ENCODE measurements around the gene COG5.
"Not testable (repeated sequence)": the region's sequence is repeated elsewhere in the genome, so short reads cannot be mapped to it uniquely, and the experiment has no call there.

Gene COG5

DNA sequence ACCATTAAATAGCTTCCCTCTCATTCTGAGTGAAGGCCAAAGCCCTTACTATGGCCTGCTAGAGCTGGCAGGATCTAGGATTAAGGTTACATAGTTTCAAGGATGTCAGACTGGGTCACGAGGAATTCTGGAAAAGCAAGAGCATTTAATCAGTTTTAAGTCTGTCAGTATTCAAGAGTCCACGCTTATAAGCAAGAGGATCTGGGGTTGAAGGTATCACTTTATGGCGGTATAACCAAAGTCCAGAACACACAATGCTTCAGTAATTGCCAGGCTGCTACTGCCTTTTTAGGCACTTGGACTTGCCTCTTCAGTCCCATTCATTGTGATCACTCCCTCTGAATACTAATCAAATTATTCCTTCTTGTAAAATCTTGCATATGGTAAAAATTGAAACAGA, 293.9 kb downstream of the COG5 start:
- DNase-seq (ENCODE audit: low spot score), result no peak

DNA sequence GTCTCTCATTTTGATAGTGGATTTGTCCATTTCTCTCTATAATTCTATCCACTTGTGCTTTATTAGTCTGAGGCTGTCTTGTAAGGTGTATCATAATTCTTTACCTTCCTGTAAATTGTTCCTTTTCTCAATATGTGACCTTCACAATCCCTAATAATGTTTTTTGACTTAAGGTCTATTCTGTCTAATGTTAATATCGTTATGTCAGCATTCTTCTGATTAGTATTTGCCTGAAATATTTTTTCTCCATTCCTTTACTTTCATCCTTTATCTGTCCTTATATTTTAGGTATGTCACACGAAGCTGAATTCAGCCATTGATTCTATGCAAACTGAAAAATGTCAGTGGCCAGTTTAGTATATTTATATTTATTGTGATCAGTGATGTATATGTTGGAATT, 295.1 kb downstream of the COG5 start:
- DNase-seq (ENCODE audit: low spot score), result no peak

- DNase-seq (ENCODE audit: low spot score), result no peak
These were observed 296.6 kb downstream of the COG5 start for GRCh38 chr7:107267138-107267537.

- no peak for DNase-seq (ENCODE audit: low spot score)
These were observed 299.0 kb downstream of the COG5 start for GRCh38 chr7:107264723-107265122.

DNA sequence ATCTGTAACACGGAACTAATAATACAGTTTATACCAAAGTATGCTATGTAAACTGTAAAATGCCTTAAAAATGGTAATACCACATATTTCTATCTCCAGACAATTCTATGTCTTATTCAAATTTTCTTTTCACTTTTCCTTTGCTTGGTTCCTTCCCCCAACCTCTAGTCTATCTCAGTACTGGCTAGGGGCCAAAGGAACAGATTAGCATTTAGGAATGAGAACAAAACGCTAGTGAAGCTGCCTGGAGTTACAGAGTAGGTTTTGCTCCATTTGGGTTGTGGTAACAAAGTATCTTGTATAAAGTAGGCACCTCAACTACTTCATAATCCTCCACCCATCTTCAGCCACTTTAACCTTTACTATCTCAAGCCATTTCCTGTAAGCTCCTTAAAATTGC, 300.9 kb downstream of the COG5 start:
- no peak for DNase-seq (ENCODE audit: low spot score)

DNA sequence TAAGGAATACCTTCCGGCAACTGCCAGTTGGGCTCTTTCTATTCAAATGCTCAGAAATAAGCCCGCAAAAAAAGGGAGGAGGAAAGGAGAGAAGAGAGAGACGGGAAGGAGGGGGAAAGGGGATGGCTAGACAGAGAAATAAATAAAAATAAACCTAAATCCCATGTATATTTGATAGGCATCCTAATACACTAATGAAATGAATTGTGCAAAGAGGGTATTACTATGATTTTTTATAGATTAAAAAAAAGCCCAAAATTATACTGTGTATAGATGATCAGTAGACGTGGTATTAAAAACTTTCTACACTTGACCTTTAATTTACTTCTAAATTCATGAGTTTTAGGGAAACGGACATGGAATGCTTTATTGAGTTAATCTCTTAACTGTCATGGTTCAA, 305.0 kb downstream of the COG5 start:
- DNase-seq (ENCODE audit: low spot score), result no peak

GRCh38 chr7:107255602-107256001, 308.1 kb downstream of the COG5 start:
- no peak for DNase-seq (ENCODE audit: low spot score)

GRCh38 chr7:107254398-107254985, 309.2 kb downstream of the COG5 start:
- DNase-seq (ENCODE audit: low spot score), result no peak

DNA sequence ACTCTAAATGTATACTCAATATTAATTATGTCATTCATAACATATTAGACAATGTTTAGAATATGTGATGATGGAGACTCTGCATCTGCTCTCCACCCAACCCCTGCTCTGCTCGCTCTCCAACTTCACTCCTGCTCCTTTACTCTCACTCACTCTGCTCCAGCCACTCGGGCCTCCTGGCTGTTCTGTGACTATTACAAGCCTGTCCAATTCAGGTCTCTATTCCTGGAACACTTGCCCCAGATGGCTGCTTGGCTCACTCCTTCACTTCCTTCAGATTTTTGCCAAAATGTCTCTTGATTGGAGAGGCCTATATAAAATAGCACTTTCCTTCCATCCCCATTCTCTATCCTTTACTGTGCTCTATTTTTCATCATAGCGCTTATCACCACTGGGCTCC, 310.1 kb downstream of the COG5 start:
- no peak for DNase-seq (ENCODE audit: low spot score)

- no peak for DNase-seq (ENCODE audit: low spot score)
These were observed 311.8 kb downstream of the COG5 start for GRCh38 chr7:107251963-107252362.

DNA sequence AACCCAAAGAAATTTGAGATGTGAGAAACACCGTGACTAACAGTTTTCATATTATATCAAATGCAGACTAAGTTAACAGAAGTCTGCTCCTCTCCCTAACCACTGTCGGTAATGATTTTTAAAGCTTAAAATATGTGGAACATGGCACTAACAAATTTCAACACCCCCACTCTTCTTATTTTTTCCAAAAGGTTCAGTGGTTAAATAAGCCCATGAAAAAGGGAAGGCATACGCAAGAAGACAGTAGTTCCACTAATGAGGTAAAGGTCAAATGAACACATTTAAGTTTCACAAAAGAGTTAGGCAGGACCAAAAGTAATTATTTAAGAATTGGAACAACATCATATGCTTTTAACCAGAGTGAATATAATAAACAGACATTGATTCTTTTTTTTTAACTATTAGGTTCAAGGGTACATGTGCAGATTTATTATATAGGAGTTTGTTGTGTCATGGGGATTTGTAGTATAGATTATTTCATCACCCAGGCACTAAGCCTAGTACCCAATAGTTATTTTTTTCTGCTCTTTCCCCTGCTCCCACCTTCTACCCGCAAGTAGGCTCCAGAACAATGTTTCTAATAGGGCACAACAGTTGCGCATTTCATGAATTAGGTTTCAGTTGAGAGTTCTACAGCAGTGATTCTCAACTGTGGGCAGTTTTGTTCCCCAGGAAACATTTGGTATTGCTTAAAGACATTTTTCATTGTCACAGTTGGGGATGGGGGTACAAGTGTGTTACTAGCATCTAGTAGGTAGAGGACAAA, 315.0 kb downstream of the COG5 start:
- no peak for DNase-seq (ENCODE audit: low spot score)

DNA sequence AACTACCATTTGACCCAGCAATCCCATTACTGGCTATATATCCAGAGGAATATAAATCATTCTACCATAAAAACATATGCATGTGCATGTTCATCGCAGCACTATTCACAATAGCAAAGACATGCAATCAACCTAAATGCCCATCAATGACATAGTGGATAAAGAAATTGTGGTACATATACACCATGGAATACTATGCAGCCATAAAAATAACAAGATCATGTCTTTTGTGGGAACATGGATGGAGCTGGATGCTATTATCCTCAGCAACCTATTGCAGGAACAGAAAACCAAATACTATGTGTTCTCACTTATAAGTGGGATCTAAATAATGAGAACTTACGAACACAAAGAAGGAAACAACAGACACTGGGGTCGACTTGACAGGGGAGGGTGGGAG, 316.9 kb downstream of the COG5 start:
- not testable (repeated sequence) for DNase-seq (ENCODE audit: low spot score)

DNA sequence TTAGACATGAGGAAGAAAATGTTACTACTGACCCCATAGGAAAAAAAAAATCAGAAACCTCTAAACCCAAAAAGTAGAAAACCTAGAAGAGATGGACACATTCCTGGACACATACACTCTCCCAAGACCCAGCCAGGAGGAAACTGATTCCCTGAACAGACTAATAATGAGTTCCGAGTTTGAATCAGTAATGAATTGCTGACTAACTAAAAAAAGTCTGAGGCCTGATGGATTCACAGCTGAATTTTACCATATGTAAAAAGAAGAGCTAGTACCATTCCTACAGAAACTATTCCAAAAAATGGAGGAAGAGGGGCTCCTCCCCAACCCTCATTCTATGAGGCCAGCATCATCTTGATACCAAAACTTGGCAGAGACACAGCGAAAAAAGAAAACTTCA, 319.1 kb downstream of the COG5 start:
- no peak for DNase-seq (ENCODE audit: low spot score)

- no peak for DNase-seq (ENCODE audit: low spot score)
These were observed 321.5 kb downstream of the COG5 start for GRCh38 chr7:107242267-107242666.

- no peak for DNase-seq (ENCODE audit: low spot score)
These were observed 326.3 kb downstream of the COG5 start for GRCh38 chr7:107237451-107237850.

DNA sequence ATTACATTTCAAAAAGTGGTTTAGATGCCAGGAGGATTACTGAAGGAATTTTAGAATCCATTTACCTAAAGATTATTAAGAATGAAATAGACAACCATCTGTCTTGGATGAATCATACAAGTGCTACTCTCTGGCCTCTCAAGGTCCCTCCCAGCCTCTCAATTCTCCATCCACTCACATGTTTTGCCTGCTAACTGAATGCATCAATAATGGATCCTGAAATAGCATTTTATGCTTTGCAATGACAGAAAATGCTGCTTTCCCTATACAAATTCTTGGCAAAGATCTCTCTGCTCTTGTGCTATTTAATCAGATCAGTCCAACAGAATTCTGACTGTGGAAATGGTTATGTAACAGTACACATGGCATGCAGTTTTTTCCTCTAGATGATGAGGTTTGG, 326.9 kb downstream of the COG5 start:
- no peak for DNase-seq (ENCODE audit: low spot score)

- no peak for DNase-seq (ENCODE audit: low spot score)
These were observed 329.3 kb downstream of the COG5 start for GRCh38 chr7:107234436-107234835.

DNA sequence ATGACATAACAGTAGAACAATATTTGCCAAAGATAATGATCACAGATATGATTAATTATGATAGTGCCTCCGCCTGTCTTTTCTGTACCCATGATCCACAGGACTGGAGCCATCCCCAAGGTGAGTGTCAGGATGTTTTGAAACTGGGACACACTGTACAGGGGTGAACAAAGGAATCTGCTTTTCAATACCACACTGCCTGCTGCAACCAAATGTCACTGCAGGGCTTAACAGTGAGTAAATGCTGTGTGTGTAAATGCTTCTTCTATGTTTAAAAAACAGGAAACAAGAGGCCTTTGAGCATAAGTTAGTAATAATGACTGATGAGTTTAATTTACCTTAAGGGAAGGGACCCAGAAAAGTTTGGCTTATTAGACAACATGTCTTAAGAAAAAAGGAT, 329.7 kb downstream of the COG5 start:
- DNase-seq (ENCODE audit: low spot score), result no peak

- no peak for DNase-seq (ENCODE audit: low spot score)
These were observed 330.5 kb downstream of the COG5 start for GRCh38 chr7:107233174-107233573.

DNA sequence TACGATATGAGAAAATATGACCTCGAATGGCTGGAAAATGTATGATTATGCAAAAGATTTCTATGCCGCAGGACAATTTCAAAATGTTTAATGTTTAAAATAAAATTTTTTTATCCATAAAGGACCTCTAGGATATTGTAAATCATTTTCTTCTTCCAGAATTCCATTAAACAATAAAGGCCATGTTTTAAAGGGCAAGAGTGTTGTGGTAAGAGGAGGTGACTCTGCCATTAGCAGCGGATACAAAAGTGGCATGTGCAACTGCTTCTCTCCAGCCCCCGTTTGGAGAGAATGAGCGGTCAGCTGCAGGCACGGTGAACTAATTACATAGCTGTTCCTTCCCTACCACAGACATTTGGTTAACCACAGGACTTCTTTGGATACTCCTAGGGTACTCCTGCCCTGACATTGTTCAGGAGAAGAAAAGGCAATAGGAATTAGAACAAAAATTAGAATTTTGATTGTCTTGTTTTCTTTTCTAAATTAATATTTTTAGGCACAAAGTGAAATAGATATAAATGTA, 331.1 kb downstream of the COG5 start:
- no peak for DNase-seq (ENCODE audit: low spot score)

DNA sequence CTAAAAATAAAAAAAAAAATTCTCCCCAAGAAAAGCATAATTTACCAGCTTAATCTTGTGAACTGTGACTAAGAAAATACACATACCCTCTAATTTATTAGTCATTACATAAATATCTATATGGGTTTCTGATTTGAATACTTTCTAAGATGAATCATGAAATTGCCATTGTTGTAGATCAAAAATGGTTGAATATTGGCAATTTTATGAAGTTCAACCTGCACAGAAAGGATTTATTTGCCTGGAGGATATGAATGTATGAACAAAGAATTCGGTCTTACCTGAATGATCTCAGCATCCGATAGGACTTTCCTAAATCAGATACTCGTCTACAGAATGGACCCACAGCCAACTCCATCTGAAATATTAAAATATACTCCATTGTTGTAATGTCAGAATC, 333.4 kb downstream of the COG5 start:
- DNase-seq (ENCODE audit: low spot score), result no peak

- no peak for DNase-seq (ENCODE audit: low spot score)
These were observed 335.4 kb downstream of the COG5 start for GRCh38 chr7:107228291-107228690.

DNA sequence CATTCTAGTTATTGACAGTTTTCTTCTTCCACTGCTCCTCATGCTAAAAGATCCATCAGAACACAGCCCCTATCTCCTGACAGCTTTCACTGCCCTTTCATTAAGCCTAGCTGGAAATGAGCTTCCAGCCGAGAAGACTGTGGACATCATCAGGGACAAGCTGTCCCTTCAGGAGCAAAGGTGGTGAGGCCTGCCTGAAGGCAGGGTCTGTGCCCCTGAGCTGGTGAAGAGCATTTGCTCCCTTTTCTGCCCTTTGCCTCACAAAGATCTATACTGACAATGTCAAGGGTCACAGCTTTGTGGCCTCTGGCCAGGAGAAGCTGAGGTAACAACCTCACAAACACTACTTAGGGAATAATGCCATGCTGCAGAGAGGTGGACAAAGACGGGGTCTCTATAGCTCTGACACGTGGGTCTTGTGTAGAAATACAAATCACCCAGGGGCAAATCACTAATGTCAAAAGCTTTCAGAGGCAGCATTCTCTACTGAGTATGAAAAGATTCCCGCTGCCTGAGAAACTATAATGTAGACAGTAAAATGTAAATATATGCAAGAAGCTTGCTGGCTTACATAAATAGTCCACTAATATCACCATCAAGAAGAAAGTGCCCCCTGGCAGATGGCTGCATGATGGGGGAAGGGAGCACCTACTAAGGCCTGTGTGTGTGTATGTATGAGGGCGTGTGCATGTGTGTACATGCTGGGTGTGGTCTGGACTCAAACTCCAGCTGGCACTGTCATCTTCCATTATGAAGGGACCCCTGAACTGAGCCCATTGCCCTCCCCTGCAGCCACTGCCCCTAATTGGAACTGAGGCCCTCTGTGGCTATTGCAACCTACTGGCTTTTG, 339.1 kb downstream of the COG5 start:
- DNase-seq (ENCODE audit: low spot score), result no peak
